Panc1 (cell line): ENCODE data around the gene EVC. TPM values are rescaled to one million over a fixed set of nuclear protein-coding genes. Genes with fewer than 3 reads are reported as not detected.

ENCODE experiments used
- ATAC-seq: fragments of 200-7000 bp; cut with Tn5 transposase; 2 replicates; pipeline ENCODE4 v1.9.1; 2020; ENCODE audit warnings: mild to moderate bottlenecking, moderate library complexity
- BruUV-seq: library from RNA; stranded (reverse); fragments of 400-500 nt; replicated peaks from 2 replicates; lab custom pipeline; 2021; lab: Mats Ljungman, UMichigan
- CTCF ChIA-PET: fragments of 300-600 bp; sonication (Branson Sonifier 250); formaldehyde crosslinking; loops from one replicate; lab custom pipeline; 2022; ENCODE audit warnings: antibody characterized with exemption; lab: Charles Lee
- POLR2A ChIA-PET: fragments of 300-600 bp; sonication (Branson Sonifier 250); formaldehyde crosslinking; loops from one replicate; lab custom pipeline; 2022; ENCODE audit warnings: antibody characterized with exemption; lab: Charles Lee
- DNase-seq: peaks from one replicate; pipeline ENCODE4 v3.0.0-alpha.2; 2010; ENCODE audit warnings: low read depth, low spot score
- H3K27ac ChIP-seq: 2 replicates; pipeline ENCODE4 v1.5.1; 2011; ENCODE audit warnings: mild to moderate bottlenecking, low read length, inconsistent platforms
- H3K27me3 ChIP-seq: fragments of 200-500 bp; sonication (Bioruptor generic); 2 replicates; pipeline ENCODE4 v1.6.0; 2014; ENCODE audit warnings: low read length, inconsistent platforms; ENCODE audit not compliant: control insufficient read depth, insufficient read depth
- H3K36me3 ChIP-seq: fragments of 200-500 bp; sonication (Bioruptor generic); 2 replicates; pipeline ENCODE4 v1.5.1; 2014; ENCODE audit warnings: inconsistent platforms, mild to moderate bottlenecking, low read length, moderate library complexity; ENCODE audit not compliant: control insufficient read depth, insufficient read depth
- H3K4me1 ChIP-seq: 2 replicates; pipeline ENCODE4 v1.5.1; 2011; ENCODE audit warnings: inconsistent platforms, mild to moderate bottlenecking, low read length, moderate library complexity; ENCODE audit not compliant: control insufficient read depth, insufficient read depth
- H3K4me3 ChIP-seq, 2 experiments: 2 replicates each; pipeline ENCODE4 v1.5.1; 2011 to 2012; ENCODE audit warnings: low read depth in 2 of 2, low read length in 2 of 2, mild to moderate bottlenecking in 2 of 2, inconsistent platforms in 1 of 2, moderate library complexity in 1 of 2
- H3K9me3 ChIP-seq: fragments of 200-500 bp; sonication (Bioruptor generic); 2 replicates; pipeline ENCODE4 v1.5.1; 2014; ENCODE audit warnings: low read depth, mild to moderate bottlenecking, inconsistent platforms, low read length, moderate library complexity; ENCODE audit not compliant: control insufficient read depth, insufficient read depth
- POLR2AphosphoS5 ChIP-seq: IDR thresholded peaks from 2 replicates; pipeline ENCODE4 v1.6.1; 2012; ENCODE audit warnings: mild to moderate bottlenecking, low read depth, low read length, moderate library complexity
- REST ChIP-seq, 2 experiments: IDR thresholded peaks; 2 replicates each; pipeline ENCODE4 v1.6.1; 2011 to 2012; ENCODE audit warnings: low read depth in 2 of 2, control low read depth in 1 of 2, low read length in 1 of 2, mild to moderate bottlenecking in 1 of 2, moderate library complexity in 1 of 2; ENCODE audit not compliant: insufficient read depth in 1 of 2
- SIN3A ChIP-seq: IDR thresholded peaks from 2 replicates; pipeline ENCODE4 v1.6.1; 2012; ENCODE audit warnings: low read depth, mild to moderate bottlenecking, low read length, moderate library complexity, borderline replicate concordance; ENCODE audit not compliant: insufficient read depth
- TCF7L2 ChIP-seq: IDR thresholded peaks from 2 replicates; pipeline ENCODE4 v1.6.1; 2011; ENCODE audit warnings: mild to moderate bottlenecking, low read depth, low read length, inconsistent platforms
- in situ Hi-C: cut with HindIII; loops from 2 replicates; pipeline ENCODE4 v1.10.0; 2016; ENCODE audit warnings: low sequenced_read_pairs, low pct_unique_long_range_greater_than_20kb
- intact Hi-C: fragments of 100-400 bp; cut with micrococcal nuclease; formaldehyde crosslinking; loops from one replicate; pipeline ENCODE4 v1.10.0; 2022; ENCODE audit not compliant: unreplicated experiment
- total RNA-seq: library from RNA; stranded (reverse); gene quantifications from one replicate; pipeline ENCODE4 v1.2.1, GENCODE V29; 2021; ENCODE audit not compliant: unreplicated experiment
- TF ChIP-seq, protein P1 (sequence below): fragments of 450-650 bp; IDR thresholded peaks from 2 replicates; pipeline ENCODE4 v1.5.1; 2017; ENCODE audit warnings: mild to moderate bottlenecking

Gene EVC
- total RNA-seq, 1 experiment from 2014 or later: 12.1 TPM

GRCh38 chr4:5827108-5828004, 116.4 kb downstream of the EVC start:
- intact Hi-C loops (no loop called here), in situ Hi-C loops (no loop called here)
- Histone ChIP-seq H3K36me3 (no peaks in the 10 kb centered on the region), H3K27me3 (no peaks in the 10 kb centered on the region), H3K27ac (no peak overlapping the region), H3K9me3 (no peaks in the 10 kb centered on the region), H3K4me3 (no peak overlapping the region), H3K4me1 (no peaks in the 10 kb centered on the region)
- TF ChIP-seq, protein P1, sequence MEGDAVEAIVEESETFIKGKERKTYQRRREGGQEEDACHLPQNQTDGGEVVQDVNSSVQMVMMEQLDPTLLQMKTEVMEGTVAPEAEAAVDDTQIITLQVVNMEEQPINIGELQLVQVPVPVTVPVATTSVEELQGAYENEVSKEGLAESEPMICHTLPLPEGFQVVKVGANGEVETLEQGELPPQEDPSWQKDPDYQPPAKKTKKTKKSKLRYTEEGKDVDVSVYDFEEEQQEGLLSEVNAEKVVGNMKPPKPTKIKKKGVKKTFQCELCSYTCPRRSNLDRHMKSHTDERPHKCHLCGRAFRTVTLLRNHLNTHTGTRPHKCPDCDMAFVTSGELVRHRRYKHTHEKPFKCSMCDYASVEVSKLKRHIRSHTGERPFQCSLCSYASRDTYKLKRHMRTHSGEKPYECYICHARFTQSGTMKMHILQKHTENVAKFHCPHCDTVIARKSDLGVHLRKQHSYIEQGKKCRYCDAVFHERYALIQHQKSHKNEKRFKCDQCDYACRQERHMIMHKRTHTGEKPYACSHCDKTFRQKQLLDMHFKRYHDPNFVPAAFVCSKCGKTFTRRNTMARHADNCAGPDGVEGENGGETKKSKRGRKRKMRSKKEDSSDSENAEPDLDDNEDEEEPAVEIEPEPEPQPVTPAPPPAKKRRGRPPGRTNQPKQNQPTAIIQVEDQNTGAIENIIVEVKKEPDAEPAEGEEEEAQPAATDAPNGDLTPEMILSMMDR: no peak
- TF ChIP-seq REST (IDR thresholded peaks at IDR 0.05; ENCODE audit: insufficient read depth in 1 of 2, low read depth in 2 of 2, low read length in 1 of 2) (no peak), POLR2AphosphoS5 (no peak), TCF7L2 (no peak), SIN3A (no peak)
- ATAC-seq (no peak), DNase-seq (no peak)
- no TSS peak for BruUV-seq
- ChIA-PET CTCF (no interaction called here), POLR2A (no interaction called here)

DNA sequence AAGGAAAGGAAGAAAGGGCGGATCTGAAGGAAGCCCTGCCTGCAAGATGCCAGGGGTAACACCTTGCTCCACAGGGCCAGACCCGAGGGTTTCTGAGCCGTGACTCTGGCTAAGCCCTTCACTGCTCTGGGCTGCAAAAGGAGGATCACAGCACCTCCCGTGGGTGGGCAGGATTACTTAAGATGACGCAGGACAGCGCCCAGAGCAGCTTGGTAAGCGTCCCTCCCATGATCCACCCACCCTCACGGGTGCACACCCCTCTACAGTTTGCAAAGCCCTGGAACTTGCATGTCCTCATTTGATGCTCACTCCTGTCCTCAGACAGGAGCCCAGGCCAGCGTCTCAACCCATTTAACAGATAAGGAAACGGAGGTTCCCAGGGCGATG, 117.0 kb downstream of the EVC start:
- CTCF ChIA-PET: no interaction called here
- in situ Hi-C loops: no loop called here
- TF ChIP-seq TCF7L2: no peak
- TF ChIP-seq SIN3A: no peak
- TF ChIP-seq, protein P1: no peak
- TF ChIP-seq POLR2AphosphoS5: no peak
- TF ChIP-seq REST (IDR thresholded peaks at IDR 0.05; ENCODE audit: insufficient read depth in 1 of 2, low read depth in 2 of 2, low read length in 1 of 2): no peak

More for the DNA sequence above, 117.0 kb downstream of the EVC start:
- Histone ChIP-seq H3K27ac (no peak overlapping the region), H3K27me3 (no peaks in the 10 kb centered on the region), H3K36me3 (no peaks in the 10 kb centered on the region), H3K4me3 (no peak overlapping the region), H3K4me1 (no peaks in the 10 kb centered on the region), H3K9me3 (no peaks in the 10 kb centered on the region)
- ATAC-seq: no peak
- no TSS peak for BruUV-seq
- POLR2A ChIA-PET: no interaction called here
- DNase-seq: no peak
- intact Hi-C loops: no loop called here
